Endothelial cell of umbilical vein (primary cell): ENCODE results near the gene PLCH1. TPM values are rescaled to one million over a fixed set of nuclear protein-coding genes. Genes with fewer than 3 reads are reported as not detected.

Source experiments
- BruUV-seq: library from RNA; stranded (reverse); fragments of 400-500 nt; replicated peaks from 2 replicates; lab custom pipeline; 2021; lab: Mats Ljungman, UMichigan
- CTCF ChIA-PET: fragments of 300-600, 350-600 bp; sonication (Branson Sonifier 250); formaldehyde crosslinking; loops from one replicate; lab custom pipeline; 2021; ENCODE audit warnings: antibody characterized with exemption, inconsistent platforms; lab: Charles Lee
- POLR2A ChIA-PET: fragments of 300-600, 350-600 bp; sonication (Branson Sonifier 250); formaldehyde crosslinking; loops from one replicate; lab custom pipeline; 2021; ENCODE audit warnings: antibody characterized with exemption, inconsistent platforms; lab: Charles Lee
- DNase-seq: peaks from one replicate; pipeline ENCODE4 v3.0.0-alpha.2; 2011; ENCODE audit warnings: low read depth, low spot score
- FAIRE-seq: peaks from 2 replicates; lab custom pipeline; 2011; peaks lifted over from hg19 to GRCh38; lab: Jason Lieb, UNC
- H2AFZ ChIP-seq: 2 replicates; pipeline ENCODE4 v1.6.0; 2012; ENCODE audit warnings: low read depth, low read length, control low read depth, inconsistent platforms
- H3K27ac ChIP-seq: 2 replicates; pipeline ENCODE4 v1.5.1; 2011; ENCODE audit warnings: low read depth, mild to moderate bottlenecking, control low read depth, low read length, moderate library complexity; ENCODE audit not compliant: insufficient read depth
- H3K27me3 ChIP-seq, 2 experiments: 2 replicates each; pipeline versions ENCODE4 v1.6.0 to v1.6.1; 2011; ENCODE audit warnings: low read length in 2 of 2, mixed read lengths in 1 of 2; ENCODE audit not compliant: control insufficient read depth in 2 of 2, insufficient read depth in 2 of 2
- H3K36me3 ChIP-seq, 2 experiments: 2 replicates in 1 of 2; 3 replicates in 1 of 2; pipeline ENCODE4 v1.5.1; 2011; ENCODE audit warnings: low read length in 2 of 2, mild to moderate bottlenecking in 1 of 2, moderate library complexity in 1 of 2; ENCODE audit not compliant: control insufficient read depth in 2 of 2, insufficient read depth in 2 of 2; ENCODE audit errors: extremely low read depth in 1 of 2
- H3K4me1 ChIP-seq: 3 replicates; pipeline ENCODE4 v1.5.1; 2011; ENCODE audit warnings: mild to moderate bottlenecking, low read length; ENCODE audit not compliant: control insufficient read depth, insufficient read depth; ENCODE audit errors: extremely low read depth
- H3K4me2 ChIP-seq: 2 replicates; pipeline ENCODE4 v1.6.1; 2011; ENCODE audit warnings: low read length, control low read depth, mixed read lengths; ENCODE audit not compliant: insufficient read depth
- H3K4me3 ChIP-seq, 3 experiments: fragments of 200-600 bp in 1 of 3; sonication (generic), shearing (Covaris generic) in 1 of 3; replicated peaks in 1 of 3; 2 replicates each; pipeline ENCODE4 v1.5.1; 2011 to 2016; ENCODE audit warnings: control low read depth in 3 of 3, low read length in 3 of 3, mild to moderate bottlenecking in 2 of 3, inconsistent platforms in 1 of 3, low read depth in 1 of 3, moderate library complexity in 1 of 3; ENCODE audit not compliant: insufficient read depth in 1 of 3
- H3K79me2 ChIP-seq: 2 replicates; pipeline ENCODE4 v1.6.0; 2012; ENCODE audit warnings: low read length, inconsistent platforms; ENCODE audit not compliant: control insufficient read depth, insufficient read depth
- H3K9ac ChIP-seq: replicated peaks from 2 replicates; pipeline ENCODE3; 2011; ENCODE audit warnings: low read length, control low read depth; ENCODE audit not compliant: insufficient read depth; ENCODE audit errors: extremely low read depth
- H3K9me1 ChIP-seq: replicated peaks from 3 replicates; pipeline ENCODE4 v1.6.0; 2011; ENCODE audit warnings: mild to moderate bottlenecking, low read length; ENCODE audit not compliant: control insufficient read depth, insufficient read depth; ENCODE audit errors: extremely low read depth
- H3K9me3 ChIP-seq: replicated peaks from 2 replicates; pipeline ENCODE4 v1.5.1; 2012; ENCODE audit warnings: low read length, inconsistent platforms; ENCODE audit not compliant: control insufficient read depth, insufficient read depth
- H4K20me1 ChIP-seq: replicated peaks from 2 replicates; pipeline ENCODE3; 2011; ENCODE audit warnings: mild to moderate bottlenecking, low read length; ENCODE audit not compliant: control insufficient read depth, insufficient read depth; ENCODE audit errors: extremely low read depth
- CTCF ChIP-seq, 2 donors: IDR thresholded peaks; 1 replicate in 1 of 2; 2 replicates in 1 of 2; pipeline ENCODE4 v1.5.1; 2011; ENCODE audit warnings: low read length in 2 of 2, mild to moderate bottlenecking in 2 of 2, moderate library complexity in 2 of 2, control low read depth in 1 of 2, inconsistent platforms in 1 of 2, low read depth in 1 of 2; ENCODE audit not compliant: insufficient read depth in 1 of 2; ENCODE audit errors: extremely low read depth in 1 of 2
- EZH2 ChIP-seq: IDR thresholded peaks from 2 replicates; pipeline ENCODE4 v1.6.1; 2012; ENCODE audit warnings: borderline replicate concordance, low read depth, mild to moderate bottlenecking, moderate library complexity, low read length, inconsistent platforms; ENCODE audit not compliant: severe bottlenecking
- FOS ChIP-seq: IDR thresholded peaks from 2 replicates; pipeline ENCODE4 v1.6.1; 2011; ENCODE audit warnings: mild to moderate bottlenecking, low read length, moderate library complexity, borderline replicate concordance; ENCODE audit not compliant: insufficient read depth
- GATA2 ChIP-seq: IDR thresholded peaks from 2 replicates; pipeline ENCODE4 v1.7.0; 2011; ENCODE audit warnings: low read depth, mild to moderate bottlenecking, moderate library complexity, mixed read lengths, low read length; ENCODE audit not compliant: insufficient read length, insufficient read depth
- JUN ChIP-seq: IDR thresholded peaks from 2 replicates; pipeline ENCODE4 v1.6.1; 2011; ENCODE audit warnings: borderline replicate concordance, low read depth; ENCODE audit not compliant: insufficient read length, insufficient read depth
- MAX ChIP-seq: IDR thresholded peaks from 2 replicates; pipeline ENCODE4 v1.6.1; 2011; ENCODE audit not compliant: insufficient read depth, insufficient read length
- MYC ChIP-seq: IDR thresholded peaks from one replicate; pipeline ENCODE4 v1.6.1; 2011; ENCODE audit warnings: mild to moderate bottlenecking, low read depth, low read length
- POLR2A ChIP-seq: IDR thresholded peaks from 2 replicates; pipeline ENCODE4 v1.6.1; 2012; ENCODE audit warnings: low read depth, mild to moderate bottlenecking, control low read depth, low read length
- POLR2AphosphoS5 ChIP-seq: IDR thresholded peaks from 2 replicates; pipeline ENCODE4 v1.6.1; 2012; ENCODE audit warnings: low read depth, mild to moderate bottlenecking, control low read depth, low read length, moderate library complexity; ENCODE audit not compliant: insufficient read depth
- dilution Hi-C: fragments of 300-500 bp; cut with MboI; formaldehyde crosslinking; loops from one replicate; pipeline ENCODE4 v1.15.0; 2019; ENCODE audit warnings: low sequenced_read_pairs; ENCODE audit not compliant: extremely low pct_ligation_motif_present
- intact Hi-C: fragments of 100-400 bp; cut with micrococcal nuclease; formaldehyde crosslinking; loops from one replicate; pipeline ENCODE4 v1.10.0; 2022
- polyA plus RNA-seq, 4 experiments: library from polyadenylated mRNA; depleted of rRNA in 3 of 4; stranded (reverse) in 3 of 4; unstranded in 1 of 4; fragments of >200 nt; gene quantifications; 2 replicates each; pipeline versions ENCODE4 v1.2.1 to v1.2.3, GENCODE V29; 2011 to 2012; ENCODE audit warnings: missing spikeins in 1 of 4
- total RNA-seq: library from RNA; stranded (reverse); gene quantifications from 2 replicates; pipeline ENCODE4 v1.2.3, GENCODE V29; 2021

The PLCH1 gene
- total and polyA plus RNA-seq, 2 donors (not counting 3 experiments of a cell fraction or from before 2014, with no cell fraction given) = 0.03 TPM; not detected in 1

GRCh38 chr3:155457591-155457990 is 287.3 kb downstream of the PLCH1 start:
- dilution Hi-C loops (no loop called here), intact Hi-C loops (no loop called here)
- no peak overlapping the region for H3K9ac ChIP-seq
- no peaks in the 10 kb centered on the region for H4K20me1 ChIP-seq
- no peaks in the 10 kb centered on the region for H3K27me3 ChIP-seq
- no peak overlapping the region for H3K4me2 ChIP-seq
- H3K27ac ChIP-seq = no peak overlapping the region
- no peak for TF ChIP-seq MAX
- no peak for TF ChIP-seq GATA2
- no peaks in the 10 kb centered on the region for H3K9me1 ChIP-seq
- no peaks in the 10 kb centered on the region for H3K4me1 ChIP-seq
- peaks cover 2% of the 10 kb centered on the region for H3K9me3 ChIP-seq
- DNase-seq = no peak
- ChIA-PET CTCF (no interaction called here), POLR2A (no interaction called here)
- H2AFZ ChIP-seq = no peak overlapping the region
- no peak for FAIRE-seq
- no TSS peak for BruUV-seq
- H3K79me2 ChIP-seq = no peaks in the 10 kb centered on the region
- H3K36me3 ChIP-seq = no peaks in the 10 kb centered on the region
- no peak overlapping the region for H3K4me3 ChIP-seq

GRCh38 chr3:155455765-155456164 is 289.1 kb downstream of the PLCH1 start:
- no peak overlapping the region for H3K9ac ChIP-seq
- H3K4me3 ChIP-seq = no peak overlapping the region
- H3K27me3 ChIP-seq = no peaks in the 10 kb centered on the region
- ChIA-PET POLR2A (no interaction called here), CTCF (interaction anchor here (0.6 kb wide), 1 partner anchor 10 kb away, joined by 3 read pairs; no protein-coding TSS in a partner anchor)
- H4K20me1 ChIP-seq = no peaks in the 10 kb centered on the region
- intact Hi-C loops = no loop called here
- no peak overlapping the region for H3K27ac ChIP-seq
- no peaks in the 10 kb centered on the region for H3K4me1 ChIP-seq
- FAIRE-seq = no peak
- no peak overlapping the region for H3K4me2 ChIP-seq
- TF ChIP-seq EZH2 = no peak
- no peak for TF ChIP-seq CTCF (IDR thresholded peaks at IDR 0.05; ENCODE audit: extremely low read depth in 1 of 2, insufficient read depth in 1 of 2, low read depth in 1 of 2, low read length in 2 of 2)
- TF ChIP-seq POLR2A = no peak
- no peak for TF ChIP-seq MYC
- TF ChIP-seq POLR2AphosphoS5 = no peak
- TF ChIP-seq JUN = no peak
- no peak for TF ChIP-seq GATA2
- no peak for TF ChIP-seq MAX
- no peak for TF ChIP-seq FOS
- H3K9me3 ChIP-seq = peaks cover 2% of the 10 kb centered on the region
- no peaks in the 10 kb centered on the region for H3K79me2 ChIP-seq
- dilution Hi-C loops = no loop called here
- no peaks in the 10 kb centered on the region for H3K36me3 ChIP-seq
- DNase-seq = no peak
- H3K9me1 ChIP-seq = no peaks in the 10 kb centered on the region
- no peak overlapping the region for H2AFZ ChIP-seq
- no TSS peak for BruUV-seq
